ENCODE data around the gene SETBP1.
"Not testable (repeated sequence)": the region's sequence is repeated elsewhere in the genome, so short reads cannot be mapped to it uniquely, and the experiment has no call there.

SETBP1 gene

DNA sequence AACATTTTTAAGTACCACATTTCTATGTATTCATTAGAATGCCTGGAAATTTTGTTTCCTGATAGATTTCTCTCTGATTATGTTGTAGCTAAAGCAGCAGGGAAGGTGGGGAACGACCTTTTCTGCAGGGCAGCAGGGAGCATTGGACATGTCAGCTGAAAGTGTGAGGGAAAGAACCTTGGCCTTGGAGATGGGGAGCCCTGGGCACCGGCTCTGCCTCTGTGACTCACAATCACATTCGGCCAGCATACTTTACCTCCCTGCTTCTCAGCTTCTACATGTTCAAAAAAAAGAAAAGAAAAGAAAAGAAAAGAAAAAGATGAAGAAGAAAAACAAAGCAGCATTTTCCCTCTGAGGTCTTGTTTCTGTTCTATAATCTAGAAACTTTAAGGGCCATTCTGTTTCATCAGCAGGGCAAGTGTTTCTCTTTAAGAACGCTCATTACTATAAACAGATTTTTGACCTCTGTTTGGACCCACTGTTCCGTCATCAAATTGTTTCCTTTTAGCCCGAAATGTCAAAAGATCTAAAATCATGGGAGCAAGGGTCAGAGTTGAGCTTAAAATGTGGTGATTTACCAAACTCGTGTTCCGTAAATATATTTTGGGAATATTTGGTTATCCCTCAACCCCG lies 27.9 kb downstream of the SETBP1 start:
- no peak for DNase-seq

DNA sequence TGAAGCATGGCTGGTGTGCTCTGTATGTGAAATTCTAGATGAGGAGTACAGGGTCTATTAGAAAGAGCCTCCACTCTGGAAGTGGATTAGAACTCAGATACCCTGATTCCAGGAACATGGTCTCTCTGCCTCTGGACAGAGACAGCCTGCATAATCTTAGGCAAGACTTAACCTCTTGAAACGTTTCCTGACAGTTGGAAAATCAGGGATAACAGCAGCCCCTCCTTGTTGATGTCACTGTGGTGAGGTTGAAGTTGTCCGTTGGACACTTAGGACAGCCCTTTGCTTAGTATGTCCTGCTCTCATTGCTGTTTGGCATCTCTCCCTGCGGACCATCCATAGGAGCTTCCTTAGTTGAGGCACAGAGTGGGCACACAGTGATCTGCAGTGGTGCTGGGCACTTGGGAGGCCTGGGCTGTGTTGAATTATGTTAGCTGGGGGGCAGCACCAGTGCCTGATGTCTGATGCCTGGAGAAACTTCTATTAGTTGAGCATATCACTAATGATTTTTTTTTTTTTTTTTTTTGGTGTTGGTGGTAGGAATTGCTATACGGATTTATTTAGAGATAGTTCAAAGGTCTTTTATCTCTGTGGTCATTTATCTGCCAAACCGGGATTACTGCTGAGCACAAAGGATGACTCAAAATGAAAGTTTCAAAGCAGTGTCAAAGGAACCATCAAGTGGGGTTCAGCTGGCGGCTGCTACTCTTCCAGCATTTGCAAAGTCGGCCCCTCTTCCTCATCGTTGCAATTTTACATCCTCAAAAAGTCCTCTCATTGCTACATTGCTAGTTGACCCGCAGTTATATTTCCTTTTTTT lies 28.8 kb downstream of the SETBP1 start:
- DNase-seq, result no peak

DNA sequence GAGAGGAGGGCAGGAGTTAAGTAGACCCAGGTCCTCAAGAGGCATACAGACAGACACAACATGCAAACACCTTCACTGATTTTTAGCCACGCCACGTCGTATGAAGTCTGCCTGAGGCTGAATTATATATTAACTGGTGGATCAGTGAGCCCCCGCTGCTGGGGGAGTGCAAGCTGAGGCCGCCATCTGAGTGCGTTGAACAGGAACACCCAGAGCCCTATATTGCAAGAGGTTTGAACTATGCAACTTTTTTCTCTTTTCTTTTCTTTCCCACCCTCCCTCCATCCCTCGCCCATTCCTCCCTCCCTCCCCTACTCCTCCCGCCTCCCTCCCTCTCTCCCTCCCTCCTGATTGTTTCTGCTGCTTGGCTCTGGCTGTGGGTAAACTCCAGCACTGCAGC lies 30.2 kb downstream of the SETBP1 start:
- peak in 1 of 2 experiments; percentile 2 for DNase-seq

DNA sequence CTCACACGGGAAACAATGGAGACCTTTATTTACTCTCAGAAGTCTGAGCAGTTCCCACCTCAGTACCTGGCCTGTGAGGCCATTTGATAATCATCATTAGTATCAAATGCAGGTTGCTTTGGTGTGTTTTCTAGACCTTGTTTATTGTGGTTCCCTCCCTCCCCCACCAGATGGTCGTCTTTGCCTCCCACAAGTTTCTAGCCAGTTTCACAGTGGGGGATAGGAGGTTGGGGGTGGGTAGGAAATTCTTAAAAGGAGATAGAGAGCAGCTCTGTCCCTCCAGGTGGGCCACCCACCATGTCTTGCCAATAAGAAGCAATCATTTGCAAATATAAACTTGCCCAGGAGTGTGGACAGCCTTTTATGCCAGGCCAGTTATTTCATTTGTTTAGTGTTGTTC lies 31.3 kb downstream of the SETBP1 start:
- DNase-seq, result no peak

DNA sequence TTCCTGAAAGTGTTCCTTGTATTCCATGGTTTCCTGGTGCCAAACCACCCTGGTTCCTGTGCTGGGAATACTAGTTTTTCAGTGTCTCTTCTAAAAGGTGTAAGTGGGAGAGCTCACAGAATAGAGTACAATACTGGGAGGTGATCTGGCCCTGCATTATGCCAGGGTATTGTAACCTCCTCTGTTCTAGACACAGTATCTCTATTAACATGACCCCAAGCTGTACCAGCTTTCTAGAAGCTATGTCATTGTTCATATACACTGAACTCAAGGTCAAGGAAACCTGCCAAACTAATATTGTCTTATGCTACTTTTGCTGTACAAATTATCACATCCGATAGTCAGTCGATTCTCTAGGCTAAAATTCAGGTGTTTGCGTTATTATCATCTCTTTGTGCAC lies 32.7 kb downstream of the SETBP1 start:
- no peak for DNase-seq

DNA sequence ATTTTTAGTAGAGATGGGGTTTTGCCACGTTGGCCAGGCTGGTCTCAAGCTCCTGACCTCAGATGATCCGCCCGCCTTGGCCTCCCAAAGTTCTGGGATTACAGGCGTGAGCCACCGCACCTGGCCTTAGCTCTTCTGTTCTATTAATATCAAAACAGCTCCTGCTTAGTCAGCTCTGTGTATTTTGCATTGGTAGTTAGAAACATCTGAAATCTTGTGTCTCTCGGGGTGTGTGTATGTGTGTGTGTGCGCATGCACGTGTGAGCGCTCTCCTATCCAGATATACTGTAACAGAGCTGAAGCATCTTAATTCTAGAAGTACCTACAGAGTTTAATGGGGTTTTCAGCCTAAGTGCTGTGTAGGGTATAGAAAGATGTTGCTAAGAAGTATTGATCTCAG lies 33.7 kb downstream of the SETBP1 start:
- no peak for DNase-seq

DNA sequence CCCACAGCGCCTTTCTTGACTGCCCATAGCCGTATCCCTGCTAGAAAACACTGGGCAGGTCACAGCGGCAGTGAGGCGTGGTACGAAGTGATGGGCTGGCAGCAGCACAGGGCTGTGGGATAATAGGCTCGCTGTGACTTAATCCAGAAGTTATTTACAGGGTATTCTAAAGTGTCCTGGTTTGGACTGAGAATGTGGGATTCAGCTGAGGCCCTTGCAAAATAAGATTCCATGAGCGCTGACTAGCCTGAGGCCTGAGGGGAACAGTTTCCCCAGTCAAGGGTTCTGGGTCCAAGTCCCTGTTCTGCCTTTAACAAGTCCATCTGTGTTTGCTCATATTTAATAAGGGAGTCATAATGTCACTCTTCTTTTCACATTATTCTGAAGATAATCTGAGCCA lies 34.6 kb downstream of the SETBP1 start:
- DNase-seq, result no peak

DNA sequence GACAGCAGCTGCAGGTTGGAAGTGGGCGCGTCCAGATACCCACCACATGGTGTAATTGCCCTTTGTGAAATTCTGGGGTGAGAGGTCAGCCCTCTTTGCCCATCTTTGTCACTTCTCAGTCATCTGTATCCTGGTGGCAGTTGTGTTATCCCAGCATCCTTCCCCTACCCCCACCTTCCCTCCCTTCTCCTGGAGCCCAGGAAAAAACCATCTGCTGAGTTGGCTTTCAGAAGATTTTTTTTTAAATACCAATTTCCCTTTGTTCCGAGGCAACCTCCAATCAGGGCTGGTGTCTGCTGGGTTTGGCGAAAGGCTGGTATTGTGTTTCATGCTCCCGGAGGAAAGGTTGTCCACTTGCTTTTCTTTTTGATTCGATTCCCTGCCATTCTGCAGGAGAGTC lies 35.2 kb downstream of the SETBP1 start:
- no peak for DNase-seq

DNA sequence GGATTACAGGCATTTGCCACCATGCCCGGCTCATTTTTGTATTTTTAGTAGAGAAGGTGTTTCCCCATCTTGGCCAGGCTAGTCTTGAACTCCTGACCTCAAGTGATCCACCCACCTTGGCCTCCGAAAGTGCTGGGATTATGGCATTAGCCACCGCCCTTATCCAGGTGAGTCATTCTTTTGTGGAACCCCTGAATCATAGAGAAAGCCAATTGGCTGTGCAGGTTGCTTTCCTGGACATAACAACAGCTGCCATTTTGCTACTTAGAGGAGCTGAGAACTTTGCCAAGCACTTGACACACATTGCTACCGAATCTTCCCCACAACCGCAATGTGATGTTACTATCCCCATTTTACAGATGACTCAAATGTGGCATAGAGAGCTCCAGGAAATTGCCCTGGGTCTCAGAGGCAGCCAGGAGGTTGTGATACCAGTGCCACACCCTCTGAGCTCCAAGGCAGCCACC lies 36.0 kb downstream of the SETBP1 start:
- DNase-seq, result no peak

DNA sequence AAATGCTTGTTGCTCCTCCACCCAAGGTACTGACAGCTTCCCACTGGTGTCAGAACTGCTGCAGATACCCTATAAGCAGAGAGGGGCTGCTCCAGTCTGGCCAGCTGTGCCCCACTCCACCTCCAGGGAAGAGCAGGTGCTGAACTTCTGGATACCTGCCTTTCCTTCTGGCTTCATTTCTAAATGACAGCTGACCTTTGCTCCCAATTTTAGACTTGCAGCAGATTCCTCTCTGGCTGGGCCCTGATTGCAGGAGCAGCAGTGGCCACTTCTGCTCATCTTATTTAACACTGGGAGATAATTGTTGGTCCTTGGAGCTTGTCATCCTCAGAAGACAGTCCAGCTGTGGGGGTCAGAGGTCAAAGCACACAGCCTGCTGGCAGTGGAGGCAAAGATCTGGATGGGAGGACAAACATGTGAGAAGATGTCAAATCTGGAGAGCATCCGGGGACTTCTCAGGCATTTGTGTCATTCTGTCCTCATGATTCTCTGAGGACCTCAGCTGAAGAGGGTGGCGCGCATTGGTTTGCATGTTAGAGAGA lies 38.9 kb downstream of the SETBP1 start:
- no peak for DNase-seq

DNA sequence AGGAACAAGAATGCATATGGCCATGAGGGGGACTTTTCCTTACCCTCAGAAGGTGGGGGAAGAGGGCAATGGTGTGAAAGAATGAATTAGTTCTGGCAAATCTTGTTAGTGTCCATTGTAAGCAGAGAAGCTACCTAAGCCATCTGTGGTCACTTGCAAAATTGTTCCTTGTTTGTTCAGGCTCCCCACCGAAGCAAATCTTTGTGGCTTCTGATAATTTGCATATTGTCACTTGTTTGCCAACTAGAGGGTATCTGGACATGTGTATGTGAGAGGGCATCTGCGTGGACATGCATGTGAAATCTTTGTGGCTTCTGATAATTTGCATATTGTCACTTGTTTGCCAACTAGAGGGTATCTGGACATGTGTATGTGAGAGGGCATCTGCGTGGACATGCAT lies 41.1 kb downstream of the SETBP1 start:
- DNase-seq, result not testable (repeated sequence)

DNA sequence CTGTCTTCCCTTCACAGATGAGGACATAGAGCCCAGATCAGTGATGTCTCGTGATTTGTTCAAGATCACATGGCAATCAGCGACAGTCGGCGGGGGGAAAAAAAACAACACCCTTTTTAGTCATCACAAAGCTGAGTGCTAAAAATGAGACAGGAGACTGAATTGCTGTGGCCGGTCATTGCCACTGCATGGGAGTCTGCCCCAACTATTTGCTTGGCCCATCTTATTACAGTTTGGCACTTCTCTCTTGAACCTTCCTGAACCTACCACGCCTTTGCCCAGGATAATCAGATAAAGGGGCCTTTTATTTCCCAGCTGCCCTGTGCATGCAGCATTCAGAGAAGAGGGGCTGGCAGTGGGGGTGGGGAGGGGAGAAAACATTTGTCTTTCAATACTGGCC lies 42.7 kb downstream of the SETBP1 start:
- DNase-seq, result no peak

DNA sequence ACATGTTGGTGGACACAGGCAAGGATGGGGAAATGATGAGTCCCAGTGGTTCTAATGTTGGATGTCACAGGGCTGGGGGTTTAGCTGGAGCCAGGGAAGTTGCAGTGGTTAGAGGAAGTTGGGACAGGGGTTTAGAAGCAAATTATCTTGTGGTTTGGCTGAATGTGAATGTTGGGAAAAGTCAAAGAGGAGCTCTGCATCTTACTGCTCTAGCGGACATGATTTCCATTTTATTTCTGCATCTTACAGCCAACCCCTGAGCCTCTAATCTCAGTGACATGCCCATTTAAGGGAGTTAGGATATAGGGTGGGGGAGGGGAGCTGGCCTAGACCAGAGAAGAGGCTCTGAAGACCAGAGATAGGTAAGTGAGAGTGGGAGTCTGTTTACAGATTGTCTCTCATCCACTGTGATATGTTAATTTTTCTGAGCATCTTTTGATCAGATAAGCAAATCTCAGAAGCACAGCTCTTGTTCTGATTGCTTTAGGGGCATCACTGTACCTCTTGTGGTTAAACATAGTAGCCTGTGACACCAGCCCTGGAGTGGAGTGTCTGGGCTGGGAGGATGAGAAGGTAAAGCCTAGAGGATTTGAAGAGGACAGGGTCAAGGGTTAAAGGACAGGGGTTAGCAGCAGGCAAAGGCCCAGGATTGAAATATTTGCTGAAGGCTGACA lies 43.6 kb downstream of the SETBP1 start:
- DNase-seq, result peak in 1 of 2 experiments; percentile 15

DNA sequence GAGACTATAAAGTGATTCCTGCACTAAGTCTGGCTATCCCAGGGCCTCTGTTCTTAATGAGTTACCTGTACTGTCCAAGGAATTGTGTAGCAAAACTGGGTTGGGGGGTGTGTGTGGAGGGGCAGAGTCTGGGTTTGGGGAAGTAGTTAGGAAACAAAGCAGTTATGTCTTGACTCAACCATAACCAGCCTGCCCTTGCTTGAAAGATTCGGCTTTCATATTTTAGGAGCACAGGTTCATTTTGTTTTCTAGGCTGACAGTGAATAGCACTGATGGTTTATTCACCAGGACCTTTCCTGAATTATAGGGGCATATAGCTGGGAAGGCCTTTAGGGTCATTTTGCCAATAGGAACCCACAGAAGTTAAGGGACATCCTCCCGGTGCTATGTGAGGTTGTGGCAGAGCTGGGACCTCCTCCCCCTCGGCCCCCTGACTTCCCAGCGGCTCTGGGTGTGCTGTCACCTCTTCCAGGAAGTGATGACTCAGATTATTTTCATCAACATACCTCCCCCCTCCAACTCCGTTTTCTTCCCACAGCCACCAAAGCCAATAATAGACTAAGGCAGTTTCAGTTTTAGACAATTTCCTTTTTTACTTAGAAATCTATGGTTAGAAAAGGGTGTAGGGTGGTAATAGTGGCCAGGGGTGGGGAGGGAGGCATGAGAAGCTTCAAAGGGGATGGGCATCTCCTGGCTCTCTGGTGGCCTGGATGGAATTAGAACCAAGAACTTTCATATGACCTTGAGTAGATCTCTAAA lies 44.8 kb downstream of the SETBP1 start:
- peak; percentile 77 to 82 for DNase-seq

DNA sequence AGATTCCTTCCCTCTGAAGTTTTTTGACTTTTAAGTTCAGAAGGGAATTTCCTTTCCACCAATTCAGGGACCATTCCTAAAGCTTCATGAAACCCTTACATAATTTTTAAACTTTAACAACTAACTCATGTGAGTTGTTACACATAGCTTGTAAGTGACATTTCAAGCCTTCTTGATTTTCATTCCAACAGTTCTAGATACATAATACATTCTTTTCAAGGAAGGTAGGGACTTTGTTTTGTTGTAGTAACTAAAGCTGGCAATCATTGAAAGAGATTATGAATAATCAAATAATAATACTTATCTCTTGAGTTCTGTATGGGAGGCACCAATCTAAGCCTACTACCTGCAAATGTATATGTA lies 45.4 kb downstream of the SETBP1 start:
- no peak for DNase-seq

DNA sequence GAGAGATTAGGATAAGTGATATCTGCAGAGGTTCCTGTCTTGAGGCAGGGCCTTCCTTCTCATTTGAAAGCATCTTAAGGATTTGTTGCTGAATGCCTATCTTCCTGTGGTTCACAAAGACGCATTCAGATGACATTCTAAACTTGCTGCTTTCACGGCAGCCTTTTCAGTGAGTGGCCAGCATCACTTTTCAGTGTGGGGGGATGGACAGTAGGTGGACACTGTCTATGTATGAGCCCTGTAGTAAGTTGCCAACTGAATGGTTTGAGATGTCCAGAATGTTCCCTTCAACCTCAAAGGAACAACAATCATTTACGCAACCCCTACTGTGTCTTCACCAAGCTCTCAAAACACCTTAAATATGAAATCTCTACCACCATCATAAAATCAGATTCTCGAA lies 46.6 kb downstream of the SETBP1 start:
- DNase-seq, result no peak

DNA sequence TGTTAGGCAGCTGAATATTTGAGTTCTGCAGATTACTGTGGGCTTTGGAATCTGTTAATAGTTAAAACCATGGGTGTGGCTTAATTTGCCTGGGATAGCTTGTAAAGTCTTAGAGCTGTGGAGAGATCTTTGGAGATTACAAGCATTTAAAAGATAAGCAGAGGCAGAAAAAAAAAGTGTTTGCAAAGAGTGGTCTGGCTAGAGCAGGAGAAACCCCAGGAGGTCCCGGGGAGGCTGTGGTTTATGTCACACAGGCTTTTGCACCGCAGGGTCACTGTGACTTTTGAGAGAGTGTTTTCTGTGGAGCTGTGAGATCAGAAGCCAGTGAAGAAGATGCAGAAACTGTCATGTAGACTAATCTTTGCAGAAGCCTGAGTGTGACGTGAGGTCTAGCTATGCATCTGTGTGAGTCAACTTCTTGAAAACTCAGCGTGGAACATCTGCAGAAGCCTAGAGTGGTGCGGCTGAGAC lies 49.0 kb downstream of the SETBP1 start:
- DNase-seq, result no peak

DNA sequence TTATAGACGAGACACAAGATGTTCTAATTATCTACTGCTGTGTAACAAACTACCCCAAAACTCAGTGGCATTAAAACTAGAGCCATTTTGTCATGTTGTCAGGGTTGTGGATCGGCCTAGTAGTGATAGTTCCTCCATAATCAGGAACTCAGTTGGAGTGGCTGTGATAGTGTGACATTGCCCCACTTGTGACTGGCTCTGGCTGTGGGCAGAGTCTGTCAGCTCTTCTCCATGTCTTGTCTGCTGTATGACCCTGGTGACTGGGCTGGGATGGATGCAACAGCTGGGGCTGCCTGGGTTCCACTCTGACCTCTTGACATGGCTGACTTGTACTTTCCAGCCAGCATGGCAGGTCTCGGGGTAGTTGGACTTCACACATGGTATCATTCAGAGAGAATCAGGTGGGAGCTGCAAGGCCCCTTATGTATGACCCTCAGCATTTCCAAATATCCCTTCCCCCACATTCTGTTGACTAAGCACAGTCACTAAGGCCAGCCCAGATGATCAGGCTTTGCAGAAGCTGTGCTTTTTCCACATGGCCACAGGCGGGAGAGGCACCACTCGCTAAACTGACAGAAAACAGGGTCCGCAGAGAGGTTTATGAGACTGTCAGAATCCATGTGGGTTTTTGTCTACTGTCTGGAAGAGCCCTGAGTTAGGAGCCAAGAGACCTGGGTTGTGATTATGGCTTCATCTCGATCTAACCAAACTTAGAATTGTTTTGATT lies 50.3 kb downstream of the SETBP1 start:
- DNase-seq, result no peak

DNA sequence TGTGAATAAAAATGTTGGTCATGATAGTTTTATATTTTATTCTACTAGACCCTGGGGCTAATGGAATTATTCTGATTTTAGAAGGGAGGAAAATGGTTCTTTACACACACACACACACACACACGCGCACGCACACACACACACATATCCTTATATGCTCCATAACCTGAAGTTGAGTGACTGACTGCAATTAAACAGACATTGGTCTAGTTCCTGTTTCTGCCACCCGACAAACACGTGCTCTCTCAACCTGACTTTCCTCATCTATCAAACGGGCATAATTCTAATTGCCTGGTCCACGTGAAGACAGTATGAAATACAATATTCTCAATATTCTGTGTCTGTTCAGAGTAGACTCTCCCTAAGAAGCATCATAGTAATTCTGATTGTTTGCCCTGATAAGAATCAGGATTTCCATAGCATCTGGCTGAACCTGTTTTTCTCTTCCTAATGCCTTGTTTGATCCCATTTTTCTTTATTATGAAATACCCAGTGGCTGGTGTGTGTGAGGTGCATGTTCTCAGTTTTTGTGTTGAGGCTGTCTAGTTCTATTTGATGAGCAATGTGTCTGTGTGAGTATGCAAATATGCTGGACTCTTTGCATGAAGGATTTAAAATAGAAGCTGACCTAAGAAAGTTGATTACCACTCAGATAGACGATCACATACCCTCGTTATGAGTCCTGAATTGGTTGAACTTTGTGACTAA lies 51.0 kb downstream of the SETBP1 start:
- peak; percentile 44 to 53 for DNase-seq

DNA sequence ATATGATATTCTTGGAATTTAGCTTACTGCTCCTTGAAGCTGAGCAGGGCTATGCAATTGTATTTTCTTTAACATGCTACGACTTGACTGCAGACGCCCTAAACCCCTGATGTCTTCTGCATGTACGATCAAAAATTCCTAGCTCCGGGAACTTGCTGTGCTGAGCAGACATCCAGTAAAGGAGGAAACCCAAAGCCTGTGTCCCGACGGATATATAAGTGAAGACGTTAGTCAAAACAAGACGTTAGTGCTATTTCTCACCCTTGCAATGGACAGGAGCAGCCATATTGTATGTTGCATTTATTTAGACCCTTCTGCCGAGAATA lies 51.5 kb downstream of the SETBP1 start:
- DNase-seq, result no peak

DNA sequence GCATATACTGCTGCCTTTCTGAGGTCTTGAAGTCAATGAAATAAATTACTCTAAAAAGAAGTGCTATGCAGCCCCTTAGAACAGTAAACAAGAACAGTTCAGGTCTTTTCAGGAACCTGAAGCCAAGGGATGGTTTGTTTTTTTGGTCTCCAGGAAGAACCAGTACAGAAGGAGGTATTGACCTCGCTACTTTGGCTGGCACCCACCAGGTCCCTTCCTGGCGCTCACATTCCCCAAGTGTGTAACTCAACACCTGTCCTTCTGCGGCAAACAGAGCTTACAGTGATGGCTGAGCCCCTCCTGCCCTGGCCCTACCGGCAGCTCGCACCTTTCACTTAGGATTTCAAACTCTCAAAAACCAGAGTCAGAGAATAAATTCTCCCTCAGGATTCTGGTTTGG lies 51.9 kb downstream of the SETBP1 start:
- DNase-seq, result no peak

Data from Kasumi-1 (cell line).